H1 (cell line): Measurements from ENCODE around the gene TCF7L2. TPM values are rescaled to one million over a fixed set of nuclear protein-coding genes. Genes with fewer than 3 reads are reported as not detected.

ENCODE experiments used
- CTCF ChIA-PET: fragments of 300-600 bp; sonication (Branson Sonifier 250); formaldehyde crosslinking; loops from one replicate; lab custom pipeline; 2021; ENCODE audit not compliant: partially characterized antibody; lab: Charles Lee
- POLR2A ChIA-PET: fragments of 300-600 bp; sonication (Branson Sonifier 250); formaldehyde crosslinking; loops from one replicate; lab custom pipeline; 2021; ENCODE audit warnings: inconsistent platforms; ENCODE audit not compliant: partially characterized antibody; lab: Charles Lee
- DNase-seq, 2 experiments: peaks; one replicate each; pipeline versions ENCODE4 v3.0.0 to v3.0.0-alpha.2; 2010 to 2022; ENCODE audit warnings: low spot score in 2 of 2, low read depth in 1 of 2, mixed read lengths in 1 of 2
- FAIRE-seq: peaks from 2 replicates; lab custom pipeline; 2011; peaks lifted over from hg19 to GRCh38; lab: Jason Lieb, UNC
- H2AFZ ChIP-seq: 2 replicates; pipeline ENCODE4 v1.8.1; 2012; ENCODE audit warnings: low read length, inconsistent platforms
- H2AK5ac ChIP-seq: 2 replicates; pipeline ENCODE4 v1.6.1; 2013; ENCODE audit warnings: low read depth, low read length
- H2BK120ac ChIP-seq: replicated peaks from 2 replicates; pipeline ENCODE3; 2013; ENCODE audit warnings: low read depth, low read length, inconsistent platforms
- H2BK12ac ChIP-seq: 2 replicates; pipeline ENCODE4 v1.6.1; 2013; ENCODE audit warnings: low read depth, low read length
- H2BK15ac ChIP-seq: 2 replicates; pipeline ENCODE4 v1.6.1; 2013; ENCODE audit warnings: low read length
- H2BK20ac ChIP-seq: 2 replicates; pipeline ENCODE4 v1.6.1; 2013; ENCODE audit warnings: low read length
- H2BK5ac ChIP-seq: 2 replicates; pipeline ENCODE4 v1.6.1; 2013; ENCODE audit warnings: low read depth, low read length
- H3K14ac ChIP-seq: 2 replicates; pipeline ENCODE4 v1.6.1; 2013; ENCODE audit warnings: inconsistent platforms; ENCODE audit not compliant: insufficient read length
- H3K18ac ChIP-seq: 2 replicates; pipeline ENCODE4 v1.6.1; 2013; ENCODE audit warnings: low read length; ENCODE audit errors: extremely low read depth
- H3K23ac ChIP-seq: 2 replicates; pipeline ENCODE4 v1.6.1; 2013; ENCODE audit warnings: inconsistent platforms; ENCODE audit not compliant: insufficient read length
- H3K23me2 ChIP-seq: 2 replicates; pipeline ENCODE4 v1.6.1; 2013; ENCODE audit warnings: low read depth, low read length
- H3K27ac ChIP-seq: 2 replicates; pipeline ENCODE4 v1.6.1; 2011; ENCODE audit warnings: low read depth, low read length, inconsistent platforms
- H3K27me3 ChIP-seq, 4 experiments: replicated peaks in 1 of 4; 1 replicate in 1 of 4; 2 replicates in 3 of 4; pipeline versions ENCODE4 v1.6.1 to v1.8.1; 2011 to 2013; ENCODE audit warnings: low read length in 3 of 4, mild to moderate bottlenecking in 3 of 4, inconsistent platforms in 2 of 4, mixed read lengths in 2 of 4, moderate library complexity in 1 of 4; ENCODE audit not compliant: control insufficient read depth in 3 of 4, insufficient read depth in 3 of 4; ENCODE audit errors: extremely low read depth in 1 of 4
- H3K36me3 ChIP-seq, 4 experiments: 2 replicates each; pipeline versions ENCODE4 v1.6.1 to v1.8.1; 2011 to 2013; ENCODE audit warnings: mild to moderate bottlenecking in 4 of 4, low read length in 3 of 4, moderate library complexity in 2 of 4, control low read depth in 1 of 4, inconsistent platforms in 1 of 4; ENCODE audit not compliant: insufficient read depth in 4 of 4, control insufficient read depth in 2 of 4
- H3K4ac ChIP-seq: replicated peaks from 2 replicates; pipeline ENCODE3; 2013; ENCODE audit warnings: low read length, low read depth, mixed read lengths, inconsistent platforms; ENCODE audit not compliant: insufficient read length
- H3K4me1 ChIP-seq, 4 experiments: replicated peaks in 1 of 4; 1 replicate in 1 of 4; 2 replicates in 3 of 4; pipeline versions ENCODE4 v1.6.1 to v1.8.1; 2011 to 2013; ENCODE audit warnings: low read length in 3 of 4, inconsistent platforms in 2 of 4, mixed read lengths in 1 of 4; ENCODE audit not compliant: insufficient read depth in 4 of 4, control insufficient read depth in 3 of 4
- H3K4me2 ChIP-seq, 2 experiments: 2 replicates each; pipeline versions ENCODE4 v1.6.1 to v1.8.1; 2011 to 2013; ENCODE audit warnings: low read depth in 2 of 2, low read length in 2 of 2, control low read depth in 1 of 2, inconsistent platforms in 1 of 2, mild to moderate bottlenecking in 1 of 2; ENCODE audit not compliant: insufficient read depth in 1 of 2
- H3K4me3 ChIP-seq, 4 experiments: fragments of 200-600, 300-600 bp in 1 of 4; sonication (generic), shearing (Covaris generic), sonication (Bioruptor Twin) in 1 of 4; 2 replicates each; pipeline versions ENCODE4 v1.5.1 to v1.8.1; 2011 to 2016; ENCODE audit warnings: low read length in 4 of 4, low read depth in 3 of 4, control low read depth in 2 of 4, inconsistent platforms in 2 of 4, mild to moderate bottlenecking in 2 of 4, mixed read lengths in 1 of 4, moderate library complexity in 1 of 4; ENCODE audit not compliant: insufficient read depth in 2 of 4; ENCODE audit errors: extremely low read depth in 1 of 4
- H3K56ac ChIP-seq: replicated peaks from 2 replicates; pipeline ENCODE3; 2013; ENCODE audit warnings: low read depth, mild to moderate bottlenecking, mixed read lengths, low read length, inconsistent platforms; ENCODE audit not compliant: insufficient read length
- H3K79me1 ChIP-seq: 2 replicates; pipeline ENCODE4 v1.6.1; 2013; ENCODE audit warnings: low read depth, low read length, control low read depth
- H3K79me2 ChIP-seq, 2 experiments: 2 replicates each; pipeline versions ENCODE4 v1.6.1 to v1.8.1; 2012 to 2013; ENCODE audit warnings: low read length in 2 of 2, mild to moderate bottlenecking in 2 of 2, inconsistent platforms in 1 of 2; ENCODE audit not compliant: insufficient read depth in 2 of 2, control insufficient read depth in 1 of 2
- H3K9ac ChIP-seq, 4 experiments: replicated peaks in 1 of 4; 1 replicate in 1 of 4; 2 replicates in 3 of 4; pipeline versions ENCODE4 v1.6.1 to v1.8.1; 2011 to 2013; ENCODE audit warnings: low read depth in 3 of 4, low read length in 3 of 4, control low read depth in 2 of 4, mild to moderate bottlenecking in 2 of 4, moderate library complexity in 2 of 4, inconsistent platforms in 1 of 4; ENCODE audit errors: extremely low read depth in 1 of 4
- H3K9me3 ChIP-seq, 2 experiments: 2 replicates each; pipeline versions ENCODE4 v1.6.1 to v1.8.1; 2012 to 2013; ENCODE audit warnings: mild to moderate bottlenecking in 2 of 2, moderate library complexity in 2 of 2, control low read depth in 1 of 2, inconsistent platforms in 1 of 2, low read depth in 1 of 2, low read length in 1 of 2, mixed read lengths in 1 of 2; ENCODE audit not compliant: insufficient read depth in 2 of 2
- H4K20me1 ChIP-seq, 2 experiments: replicated peaks in 1 of 2; 2 replicates each; pipeline versions ENCODE3 to v1.8.1; 2011 to 2013; ENCODE audit warnings: inconsistent platforms in 2 of 2, low read length in 2 of 2, mild to moderate bottlenecking in 1 of 2; ENCODE audit not compliant: insufficient read depth in 2 of 2, control insufficient read depth in 1 of 2
- H4K5ac ChIP-seq: 2 replicates; pipeline ENCODE4 v1.6.1; 2013; ENCODE audit warnings: low read length, low read depth, mixed read lengths, inconsistent platforms; ENCODE audit not compliant: insufficient read length
- H4K8ac ChIP-seq: 2 replicates; pipeline ENCODE4 v1.8.0; 2013; ENCODE audit warnings: mild to moderate bottlenecking, moderate library complexity, low read length, inconsistent platforms; ENCODE audit not compliant: insufficient read depth; ENCODE audit errors: extremely low read depth
- H4K91ac ChIP-seq: replicated peaks from 2 replicates; pipeline ENCODE3; 2013; ENCODE audit warnings: low read length, mixed read lengths, inconsistent platforms; ENCODE audit not compliant: insufficient read length
- SIN3A ChIP-seq, 2 experiments: IDR thresholded peaks in 1 of 2; conservative IDR thresholded peaks in 1 of 2; 2 replicates each; pipeline ENCODE4 v1.6.1; 2011 to 2012; ENCODE audit warnings: low read length in 2 of 2, improper control_type of control experiment in 1 of 2, low read depth in 1 of 2, mild to moderate bottlenecking in 1 of 2
- TAF1 ChIP-seq: IDR thresholded peaks from 2 replicates; pipeline ENCODE4 v1.6.1; 2011; ENCODE audit warnings: mild to moderate bottlenecking, low read depth, low read length
- TAF7 ChIP-seq: optimal IDR thresholded peaks from 2 replicates; pipeline ENCODE3; 2011; ENCODE audit warnings: low read depth, mild to moderate bottlenecking, inconsistent platforms, low read length, moderate library complexity, borderline replicate concordance
- TEAD4 ChIP-seq: IDR thresholded peaks from 2 replicates; pipeline ENCODE4 v1.6.1; 2012; ENCODE audit warnings: low read depth, low read length, inconsistent platforms, mixed read lengths
- WGBS, 2 experiments: shearing (Covaris generic) in 1 of 2; methylation state at CpG; one replicate each; pipeline versions ENCODE4 v1.1.6 to v1.1.7; 2013 to 2015; ENCODE audit warnings: low lambda C conversion rate in 2 of 2, mixed read lengths in 2 of 2, inconsistent platforms in 1 of 2, low coverage in 1 of 2, missing lambda C conversion rate in 1 of 2; ENCODE audit not compliant: insufficient replicate concordance in 2 of 2, insufficient coverage in 1 of 2, insufficient read length in 1 of 2; ENCODE audit errors: extremely low coverage in 1 of 2, missing lambda C conversion rate in 1 of 2; 5-methylcytosine and 5-hydroxymethylcytosine counted together
- polyA plus RNA-seq, 7 experiments: library from polyadenylated mRNA; depleted of rRNA in 3 of 7; stranded (reverse) in 5 of 7; unstranded in 2 of 7; fragments of >200 nt in 5 of 7; fragments of 200-250 nt in 2 of 7; gene quantifications; 1 replicate in 5 of 7; 2 replicates in 1 of 7; 4 replicates in 1 of 7; pipeline versions ENCODE4 v1.2.1 to v1.2.3, GENCODE V29; 2011 to 2013; ENCODE audit warnings: missing spikeins in 2 of 7, mixed read lengths in 2 of 7
- total RNA-seq: library from RNA; stranded (reverse); fragmentation: NEBNext Ultra II Directional; extraction: Animal tissue kit (Norgen Biotek cat#: 25700); gene quantifications from 2 replicates; pipeline ENCODE4 v1.2.1, GENCODE V29; 2021

The TCF7L2 gene
- total and polyA plus RNA-seq, 2 of the 8 experiments (the other 6 are each of a cell fraction or from before 2014, with no cell fraction given): 33.9 to 67.3 TPM

DNA sequence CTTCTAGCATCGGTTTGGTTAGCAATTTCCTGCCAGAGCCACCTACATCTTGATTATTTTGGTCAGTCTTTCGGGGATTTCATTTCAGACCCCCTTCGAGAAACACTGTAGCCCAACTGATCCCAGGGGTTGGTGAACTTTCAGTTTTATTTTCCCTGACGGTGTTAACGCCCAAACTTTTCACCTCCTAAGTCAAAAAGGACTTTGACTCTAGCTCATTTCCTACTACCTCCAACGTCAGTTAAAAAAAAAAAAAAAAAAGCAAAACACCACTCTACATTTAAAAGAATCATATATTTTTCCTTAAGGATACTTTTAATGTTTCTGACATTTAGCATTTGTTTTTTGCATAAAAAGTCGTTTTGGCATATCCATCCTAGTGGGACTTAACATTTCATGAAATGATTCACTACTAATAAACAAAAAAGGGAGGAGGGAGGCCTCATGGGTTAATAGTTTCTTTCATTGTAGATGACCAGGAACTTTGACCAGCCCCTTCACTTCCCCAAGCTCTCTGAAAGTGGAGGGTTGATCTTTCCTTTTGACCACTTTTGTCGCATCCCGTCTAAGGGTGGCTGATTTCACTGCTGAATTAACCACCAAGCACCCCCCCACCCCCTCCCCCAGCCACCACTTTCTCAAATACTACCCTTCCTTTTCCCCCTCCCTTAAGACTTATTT is 764 bp upstream of the TCF7L2 start:
- Histone ChIP-seq H3K9me3 (no peaks in the 10 kb centered on the region), H4K8ac (no peak overlapping the region), H2BK15ac (no peak overlapping the region), H3K79me1 (no peaks in the 10 kb centered on the region), H4K20me1 (no peaks in the 10 kb centered on the region), H3K56ac (peak overlapping the region; percentile 62), H3K4ac (peak overlapping the region; percentile 75), H4K5ac (peak overlapping the region; percentile 78), H2BK12ac (peak overlapping the region; percentile 73; the same call in 1 of the 2 replicates), H2BK120ac (peak overlapping the region; percentile 47), H3K14ac (no peak overlapping the region), H3K79me2 (peaks cover 15 to 40% of the 10 kb centered on the region in 2 experiments; a peak in 3 of 4 replicates), H3K18ac (no peak overlapping the region; the same call in 1 of the 2 replicates), H3K4me2 (peak overlapping the region; percentile 51 to 60), H3K23ac (no peak overlapping the region), H3K9ac (no peak overlapping the region; a peak in 1 of 7 replicates), H2BK20ac (peak overlapping the region; percentile 62; the same call in 1 of the 2 replicates), H2BK5ac (peak overlapping the region; percentile 72; the same call in 1 of the 2 replicates), H3K36me3 (peaks cover 0 to 16% (median 0%) of the 10 kb centered on the region in 4 experiments; a peak in 1 of 8 replicates), H3K23me2 (peaks cover 7% of the 10 kb centered on the region; the same call in 1 of the 2 replicates), H3K4me3 (peak overlapping the region in 2 of 4 experiments; percentile 1 to 48; a peak in 2 of 8 replicates), H2AK5ac (no peak overlapping the region), H3K4me1 (peaks cover 3 to 7% (median 4%) of the 10 kb centered on the region in 4 experiments; a peak in 5 of 7 replicates), H2AFZ (no peak overlapping the region), H4K91ac (peak overlapping the region; percentile 73), H3K27ac (peak overlapping the region; percentile 46; the same call in 1 of the 2 replicates), H3K27me3 (no peaks in the 10 kb centered on the region)
- FAIRE-seq (peak; percentile 60), DNase-seq (no peak)
- TF ChIP-seq SIN3A (conservative IDR thresholded peaks at IDR 0.05 in 1 of 2, IDR thresholded peaks at IDR 0.05 in 1 of 2; ENCODE audit: low read depth in 1 of 2, low read length in 2 of 2) (no peak), TEAD4 (no peak), TAF1 (0 out of 2 replicates have a peak, but pooled peaks have one; percentile 28), TAF7 (no peak)
- CTCF ChIA-PET: interaction anchor here (0.7 to 1.0 kb wide), 2 partner anchors 19 to 918 kb away, joined by 3 to 4 read pairs; no protein-coding TSS in a partner anchor
- POLR2A ChIA-PET: interaction anchor here (1.0 to 1.8 kb wide), 4 partner anchors 8 to 18 kb away, joined by 3 to 5 read pairs (median 3); no protein-coding TSS in a partner anchor
- WGBS, 2 experiments: 30% methylated on average over 7 of the region's 9 CpGs; no CpG with 5 or more reads in 1 of the 2 experiments
